Stimulated activated naive CD8-positive, alpha-beta T cell treated with anti-CD3 and anti-CD28 coated beads, Interleukin-15, amount 100 ng/mL, for 72 hours (primary cell): ENCODE results near the gene PCDHB7.
A peak's percentile ranks its signal among the peaks of the same experiment; 100 is the strongest.
"Not testable (repeated sequence)": the region's sequence is repeated elsewhere in the genome, so short reads cannot be mapped to it uniquely, and the experiment has no call there.

Source experiments
- ATAC-seq: fragments of 150-1000 bp; cut with Tn5 transposase; 2 replicates; pipeline ENCODE4 v1.10.0; 2021; ENCODE audit warnings: mild to moderate bottlenecking, moderate library complexity
- DNase-seq, 2 donors: peaks; one replicate each; pipeline ENCODE4 v3.0.0; 2021 to 2022
- H3K27ac Mint-ChIP-seq, 2 donors: one replicate each; pipeline ENCODE4 v1.8.0; 2022; ENCODE audit warnings: mild to moderate bottlenecking in 2 of 2, mixed read lengths in 2 of 2, moderate library complexity in 2 of 2
- H3K27me3 Mint-ChIP-seq: one replicate; pipeline ENCODE4 v1.8.0; 2022; ENCODE audit warnings: mixed read lengths
- H3K4me1 Mint-ChIP-seq: one replicate; pipeline ENCODE4 v1.8.0; 2022; ENCODE audit warnings: mild to moderate bottlenecking, mixed read lengths
- H3K4me3 Mint-ChIP-seq, 2 donors: one replicate each; pipeline ENCODE4 v1.8.0; 2022; ENCODE audit warnings: mild to moderate bottlenecking in 2 of 2, mixed read lengths in 2 of 2, moderate library complexity in 1 of 2
- H3K9me3 Mint-ChIP-seq, 2 donors: one replicate each; pipeline ENCODE4 v1.8.0; 2022; ENCODE audit warnings: mixed read lengths in 2 of 2

The PCDHB7 gene

GRCh38 chr5:141172381-141173204 is at the start of gene PCDHB7:
Gene PCDHB7 (plus strand): TSS chr5:141172644. CDS start chr5:141172836, 192 bp downstream.
- DNase-seq = no peak
- ATAC-seq = no peak
- H3K27ac Mint-ChIP-seq = peak within 1 kb of the TSS in 1 of 2 donors; percentile 55
- peaks cover 9 to 14% of the 10 kb centered on the region in 2 donors for H3K9me3 Mint-ChIP-seq
- H3K4me3 Mint-ChIP-seq = no peak within 1 kb of the TSS
- H3K27me3 Mint-ChIP-seq = peaks cover 36% of the 10 kb centered on the region
- no peaks in the 10 kb centered on the region for H3K4me1 Mint-ChIP-seq

GRCh38 chr5:141123396-141124135 is 48.9 kb upstream of the PCDHB7 start:
- H3K4me1 Mint-ChIP-seq, H3K27ac Mint-ChIP-seq, H3K4me3 Mint-ChIP-seq, H3K9me3 Mint-ChIP-seq, DNase-seq, ATAC-seq: not testable (repeated sequence)
- peaks cover 35% of the 10 kb centered on the region for H3K27me3 Mint-ChIP-seq

- H3K4me1 Mint-ChIP-seq = no peaks in the 10 kb centered on the region
- H3K27me3 Mint-ChIP-seq = peaks cover 24% of the 10 kb centered on the region
- DNase-seq (no peak), ATAC-seq (no peak)
- no peak overlapping the region for H3K27ac Mint-ChIP-seq
- peaks cover 9% of the 10 kb centered on the region in 2 donors for H3K9me3 Mint-ChIP-seq
- H3K4me3 Mint-ChIP-seq = no peak overlapping the region
These were observed 45.1 kb upstream of the PCDHB7 start for GRCh38 chr5:141127305-141127704.

GRCh38 chr5:141135030-141135717 is 37.3 kb upstream of the PCDHB7 start, which contains the start of gene PCDHB5:
Gene PCDHB5 (plus strand): TSS chr5:141135206. CDS start chr5:141135435, 229 bp downstream.
- peaks cover 32% of the 10 kb centered on the region for H3K27me3 Mint-ChIP-seq
- H3K9me3 Mint-ChIP-seq = peaks cover 29 to 32% of the 10 kb centered on the region in 2 donors
- no peak within 1 kb of the TSS for H3K27ac Mint-ChIP-seq
- ATAC-seq (no peak), DNase-seq (no peak)
- peak within 1 kb of the TSS; percentile 11 to 46 for H3K4me3 Mint-ChIP-seq
- H3K4me1 Mint-ChIP-seq = peaks cover 7% of the 10 kb centered on the region

- no peak for ATAC-seq
- Mint-ChIP-seq H3K4me1 (peaks cover 7% of the 10 kb centered on the region), H3K27me3 (peaks cover 32% of the 10 kb centered on the region), H3K4me3 (no peak overlapping the region), H3K9me3 (peaks cover 25 to 32% of the 10 kb centered on the region in 2 donors), H3K27ac (no peak overlapping the region)
- DNase-seq = no peak
These were observed 36.7 kb upstream of the PCDHB7 start for GRCh38 chr5:141135718-141136266.

- peaks cover 32 to 33% of the 10 kb centered on the region in 2 donors for H3K9me3 Mint-ChIP-seq
These were observed 35.1 kb upstream of the PCDHB7 start for GRCh38 chr5:141137346-141137745.

GRCh38 chr5:141149812-141150211 is 22.6 kb upstream of the PCDHB7 start, which contains the start of gene PCDHB6:
Gene PCDHB6 (plus strand): TSS chr5:141150057. CDS start chr5:141150258, 201 bp downstream.
- DNase-seq (no peak), ATAC-seq (no peak)
- peaks cover 0 to 17% of the 10 kb centered on the region in 2 donors for H3K9me3 Mint-ChIP-seq

More at GRCh38 chr5:141137346-141137745, 35.1 kb upstream of the PCDHB7 start:
- ATAC-seq, H3K27ac Mint-ChIP-seq, H3K4me3 Mint-ChIP-seq, DNase-seq, H3K4me1 Mint-ChIP-seq: not testable (repeated sequence)
- H3K27me3 Mint-ChIP-seq = peaks cover 32% of the 10 kb centered on the region

GRCh38 chr5:141150224-141150992 is 22.0 kb upstream of the PCDHB7 start:
- no peaks in the 10 kb centered on the region for H3K4me1 Mint-ChIP-seq
- no peak overlapping the region for H3K27ac Mint-ChIP-seq
- H3K4me3 Mint-ChIP-seq = no peak overlapping the region
- DNase-seq (no peak), ATAC-seq (no peak)
- peaks cover 43% of the 10 kb centered on the region for H3K27me3 Mint-ChIP-seq
- peaks cover 0 to 17% of the 10 kb centered on the region in 2 donors for H3K9me3 Mint-ChIP-seq

More at GRCh38 chr5:141149812-141150211, 22.6 kb upstream of the PCDHB7 start, which contains the start of gene PCDHB6:
- Mint-ChIP-seq H3K4me1 (no peaks in the 10 kb centered on the region), H3K4me3 (no peak within 1 kb of the TSS), H3K27ac (no peak within 1 kb of the TSS), H3K27me3 (peaks cover 41% of the 10 kb centered on the region)

GRCh38 chr5:141150993-141151325 is 21.5 kb upstream of the PCDHB7 start:
- ATAC-seq (no peak), DNase-seq (no peak)
- H3K4me3 Mint-ChIP-seq = no peak overlapping the region
- H3K9me3 Mint-ChIP-seq = peaks cover 0 to 21% of the 10 kb centered on the region in 2 donors
- no peak overlapping the region for H3K27ac Mint-ChIP-seq
- H3K27me3 Mint-ChIP-seq = peaks cover 46% of the 10 kb centered on the region
- no peaks in the 10 kb centered on the region for H3K4me1 Mint-ChIP-seq

GRCh38 chr5:141151632-141152031 is 20.8 kb upstream of the PCDHB7 start:
- H3K4me1 Mint-ChIP-seq, H3K27ac Mint-ChIP-seq, DNase-seq, ATAC-seq, H3K4me3 Mint-ChIP-seq: not testable (repeated sequence)
- Mint-ChIP-seq H3K9me3 (peaks cover 0 to 28% of the 10 kb centered on the region in 2 donors), H3K27me3 (peaks cover 48% of the 10 kb centered on the region)

GRCh38 chr5:141152096-141152495 is 20.3 kb upstream of the PCDHB7 start:
- ATAC-seq, H3K27ac Mint-ChIP-seq, H3K4me1 Mint-ChIP-seq, DNase-seq, H3K4me3 Mint-ChIP-seq: not testable (repeated sequence)
- Mint-ChIP-seq H3K9me3 (peaks cover 0 to 32% of the 10 kb centered on the region in 2 donors), H3K27me3 (peaks cover 53% of the 10 kb centered on the region)

- Mint-ChIP-seq H3K27me3 (peaks cover 49% of the 10 kb centered on the region), H3K9me3 (peaks cover 3 to 35% of the 10 kb centered on the region in 2 donors), H3K27ac (no peak overlapping the region), H3K4me3 (no peak overlapping the region), H3K4me1 (no peaks in the 10 kb centered on the region)
- DNase-seq = no peak
- ATAC-seq = no peak
These were observed 16.7 kb upstream of the PCDHB7 start for GRCh38 chr5:141155540-141156374.

GRCh38 chr5:141157356-141157755 is 15.1 kb upstream of the PCDHB7 start:
- not testable (repeated sequence) for H3K4me1 Mint-ChIP-seq, DNase-seq, H3K27ac Mint-ChIP-seq, ATAC-seq, H3K4me3 Mint-ChIP-seq
- H3K9me3 Mint-ChIP-seq = peaks cover 3 to 26% of the 10 kb centered on the region in 2 donors
- H3K27me3 Mint-ChIP-seq = peaks cover 34% of the 10 kb centered on the region
